RPMI7951 (cell line): ENCODE results near the gene CDC42EP3. TPM values are rescaled to one million over a fixed set of nuclear protein-coding genes. Genes with fewer than 3 reads are reported as not detected.
A peak's percentile ranks its signal among the peaks of the same experiment; 100 is the strongest.

ENCODE experiments used
- DNase-seq: peaks from one replicate; pipeline ENCODE4 v3.0.0-alpha.2; 2012; ENCODE audit warnings: low read depth
- total RNA-seq: library from RNA; depleted of rRNA; stranded (reverse); fragments of >200 nt; shearing (Covaris generic); gene quantifications from 2 replicates; pipeline ENCODE4 v1.2.3, GENCODE V29; 2014; rRNA removed

The CDC42EP3 gene
- total RNA-seq, result 40.9 and 52.5 TPM in 2 replicates

GRCh38 chr2:37671009-37671815, at the start of gene CDC42EP3:
Gene CDC42EP3 (minus strand): TSS chr2:37671642. CDS start chr2:37646587, 25,055 bp downstream.
- peak; percentile 55 for DNase-seq

- DNase-seq, result no peak
Observed at GRCh38 chr2:37721201-37721560, 49.7 kb upstream of the CDC42EP3 start.

GRCh38 chr2:37720533-37721200, 49.2 kb upstream of the CDC42EP3 start:
- peak; percentile 50 for DNase-seq

- no peak for DNase-seq
Observed at GRCh38 chr2:37718515-37719161, 47.2 kb upstream of the CDC42EP3 start.

GRCh38 chr2:37713258-37713700, 41.8 kb upstream of the CDC42EP3 start:
- peak; percentile 95 for DNase-seq

GRCh38 chr2:37711831-37712230, 40.4 kb upstream of the CDC42EP3 start:
- no peak for DNase-seq

- peak; percentile 99 for DNase-seq
Observed at GRCh38 chr2:37711308-37711731, 39.9 kb upstream of the CDC42EP3 start.

- DNase-seq, result no peak
Observed at GRCh38 chr2:37709111-37709510, 37.7 kb upstream of the CDC42EP3 start.

GRCh38 chr2:37708146-37708545, 36.7 kb upstream of the CDC42EP3 start:
- no peak for DNase-seq

- DNase-seq, result no peak
Observed at GRCh38 chr2:37707393-37707792, 36.0 kb upstream of the CDC42EP3 start.

- peak; percentile 30 for DNase-seq
Observed at GRCh38 chr2:37706334-37707183, 35.1 kb upstream of the CDC42EP3 start.

- no peak for DNase-seq
Observed at GRCh38 chr2:37705191-37705590, 33.7 kb upstream of the CDC42EP3 start.

- peak; percentile 40 for DNase-seq
Observed at GRCh38 chr2:37698931-37699481, 27.6 kb upstream of the CDC42EP3 start.

- no peak for DNase-seq
Observed at GRCh38 chr2:37695336-37695735, 23.9 kb upstream of the CDC42EP3 start.

- no peak for DNase-seq
Observed at GRCh38 chr2:37692711-37693110, 21.3 kb upstream of the CDC42EP3 start.

GRCh38 chr2:37689751-37690150, 18.3 kb upstream of the CDC42EP3 start:
- no peak for DNase-seq

GRCh38 chr2:37688771-37689468, 17.5 kb upstream of the CDC42EP3 start:
- DNase-seq, result peak; percentile 96

GRCh38 chr2:37686792-37687526, 15.5 kb upstream of the CDC42EP3 start:
- no peak for DNase-seq

GRCh38 chr2:37684809-37685208, 13.4 kb upstream of the CDC42EP3 start:
- no peak for DNase-seq
